ENCODE data around the gene PSTPIP1.

- TF ChIP-seq CTCF (IDR thresholded peaks at IDR 0.05): no peak
- TF ChIP-seq POLR2A (IDR thresholded peaks at IDR 0.05): no peak
Observed at GRCh38 chr15:77042955-77043920, 48.3 kb downstream of the PSTPIP1 start.

All from Peyer's patch (tissue), 4 donors.